Measurements from ENCODE around the gene ZNF646.
A peak's percentile ranks its signal among the peaks of the same experiment; 100 is the strongest.
"Not testable (repeated sequence)": the region's sequence is repeated elsewhere in the genome, so short reads cannot be mapped to it uniquely, and the experiment has no call there.

ZNF646 gene

DNA sequence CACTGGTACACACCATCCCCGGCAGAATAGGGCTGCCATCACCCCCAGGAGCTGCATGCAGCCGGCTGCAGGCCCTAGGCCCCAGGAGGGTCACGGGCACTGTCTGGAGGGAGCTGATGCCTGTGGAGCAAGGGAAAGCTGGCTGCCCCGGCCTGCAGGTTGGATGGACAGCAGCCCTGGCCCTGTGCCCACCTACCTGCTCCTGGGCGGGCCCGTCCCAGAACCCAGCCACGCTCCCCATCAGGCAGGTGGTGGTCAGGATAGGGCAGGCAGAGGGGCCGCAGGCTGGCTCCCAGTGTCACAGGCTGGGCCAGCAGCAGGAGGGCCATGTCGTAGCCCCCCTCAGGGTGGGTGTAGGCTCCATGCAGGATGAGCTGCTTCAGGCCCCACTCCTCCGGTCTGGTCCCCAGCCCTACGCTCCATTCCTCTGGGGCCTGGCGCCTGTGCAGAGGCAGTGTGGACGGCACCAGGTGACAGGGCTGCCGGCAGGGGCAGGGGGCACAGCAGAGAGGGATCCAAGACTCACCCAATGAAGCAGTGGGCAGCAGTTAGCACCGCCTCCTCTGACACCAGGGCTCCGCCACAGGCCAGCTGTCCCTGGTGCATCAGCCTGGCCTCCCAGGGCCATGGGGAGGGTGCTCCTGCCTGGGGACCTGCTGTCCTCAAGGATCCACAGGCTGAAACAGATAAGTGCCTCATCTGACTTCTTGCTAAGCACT, 10.5 kb downstream of the ZNF646 start:
- no peak for DNase-seq

- no peak for DNase-seq
Measured at GRCh38 chr16:31085411-31085810, 11.2 kb downstream of the ZNF646 start.

GRCh38 chr16:31085873-31086628, 11.8 kb downstream of the ZNF646 start:
- DNase-seq, result no peak

DNA sequence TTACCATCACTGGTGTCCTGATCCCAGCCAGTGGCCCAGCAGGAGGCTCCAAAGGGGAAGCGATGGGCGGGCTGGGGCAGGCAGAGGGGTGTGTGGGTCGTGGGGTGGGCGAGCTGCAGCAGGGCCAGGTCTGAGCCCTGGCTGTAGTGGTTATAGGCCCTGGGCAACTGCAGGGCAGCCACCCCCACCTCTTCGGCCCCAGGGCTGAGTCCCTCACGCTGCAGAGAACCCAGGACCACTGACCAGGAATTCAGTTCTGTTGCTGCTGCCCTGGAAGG, 12.3 kb downstream of the ZNF646 start:
- no peak for DNase-seq

DNA sequence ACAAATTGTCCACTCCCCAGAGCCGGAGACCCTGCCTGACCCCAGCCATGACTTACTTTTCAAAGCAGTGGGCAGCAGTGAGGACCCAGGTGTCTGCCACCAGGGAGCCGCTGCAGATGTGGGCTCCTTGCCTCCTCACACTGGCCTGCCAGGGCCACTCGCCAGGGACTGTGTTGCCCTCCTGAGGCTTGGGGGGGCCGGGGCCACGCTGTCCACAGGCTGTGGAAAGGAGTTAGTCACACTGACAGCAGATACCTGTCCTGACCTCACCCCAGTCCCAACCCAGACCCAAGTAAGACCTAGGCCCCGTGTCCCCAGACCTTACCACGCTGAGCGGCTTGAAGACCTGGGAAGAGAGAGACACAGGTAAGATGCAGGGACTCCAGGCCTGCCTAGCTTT, 13.3 kb downstream of the ZNF646 start:
- no peak for DNase-seq

DNA sequence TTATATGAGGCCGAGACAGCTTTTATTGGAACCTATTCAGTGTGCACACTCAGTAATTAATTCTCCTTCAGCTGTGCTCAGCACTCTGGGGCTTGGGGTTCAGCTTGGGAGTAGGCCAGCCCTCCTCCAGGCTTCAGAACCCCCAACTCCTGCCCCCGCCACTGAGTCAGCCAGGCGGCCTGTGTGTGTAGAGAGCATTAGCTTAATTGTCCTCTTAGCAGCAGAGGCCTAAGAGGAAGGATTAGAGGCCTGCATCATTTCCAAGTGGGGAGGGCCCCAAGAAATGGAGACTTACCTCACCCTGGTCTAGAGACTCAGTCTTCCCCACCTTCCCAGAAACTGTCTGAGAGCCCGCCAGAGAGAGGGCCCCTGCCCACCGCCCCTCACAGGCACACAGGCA, 13.7 kb downstream of the ZNF646 start:
- DNase-seq, result no peak

- DNase-seq, result no peak
Measured at GRCh38 chr16:31088459-31089183, 14.4 kb downstream of the ZNF646 start, which contains the start of gene PRSS53. Gene PRSS53, minus strand, starts transcription at chr16:31088943. Its CDS starts 134 bp downstream, at chr16:31088809.

- no peak for DNase-seq
Measured at GRCh38 chr16:31089199-31089598, 15.0 kb downstream of the ZNF646 start.

DNA sequence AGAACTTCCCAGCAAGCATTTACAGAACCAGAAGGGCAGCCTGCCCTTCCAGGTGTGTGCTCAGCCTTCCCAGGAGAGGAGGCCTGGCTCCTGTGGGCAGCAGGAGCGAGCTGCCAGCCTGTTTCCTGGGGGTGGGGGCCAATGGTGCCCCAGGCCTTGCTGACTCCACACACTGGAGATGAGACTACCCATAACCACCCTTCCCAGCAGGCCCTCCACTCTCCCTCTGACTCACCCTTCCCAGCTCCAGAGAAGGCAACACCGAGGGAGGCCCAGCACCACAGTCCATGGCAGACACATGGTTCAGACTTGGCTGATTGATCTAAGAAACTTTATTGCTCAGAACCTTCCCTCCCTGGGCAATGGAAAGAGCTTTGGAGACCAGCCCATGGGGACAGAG, 16.3 kb downstream of the ZNF646 start:
- no peak for DNase-seq

DNA sequence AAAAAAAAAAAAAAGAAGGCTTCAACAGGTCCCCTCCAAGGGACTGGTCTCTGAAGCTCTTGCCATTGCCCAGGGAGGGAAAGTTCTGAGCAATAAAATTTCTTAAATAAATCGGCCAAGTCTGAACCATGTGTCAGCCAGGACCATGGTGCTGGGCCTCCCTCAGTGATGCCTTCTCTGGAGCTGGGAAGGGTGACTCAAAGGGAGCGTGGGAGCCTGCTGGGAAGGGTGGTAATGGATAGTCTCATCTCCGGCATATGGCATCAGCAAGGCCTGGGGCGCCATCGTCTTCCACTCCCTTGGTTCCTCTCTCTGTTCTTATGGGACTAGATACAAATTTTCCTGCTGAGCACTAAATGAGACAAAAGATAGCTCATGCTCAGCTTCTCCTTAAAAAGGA, 18.1 kb downstream of the ZNF646 start:
- no peak for DNase-seq

- DNase-seq, result no peak
Measured at GRCh38 chr16:31093132-31093703, 19.0 kb downstream of the ZNF646 start.

DNA sequence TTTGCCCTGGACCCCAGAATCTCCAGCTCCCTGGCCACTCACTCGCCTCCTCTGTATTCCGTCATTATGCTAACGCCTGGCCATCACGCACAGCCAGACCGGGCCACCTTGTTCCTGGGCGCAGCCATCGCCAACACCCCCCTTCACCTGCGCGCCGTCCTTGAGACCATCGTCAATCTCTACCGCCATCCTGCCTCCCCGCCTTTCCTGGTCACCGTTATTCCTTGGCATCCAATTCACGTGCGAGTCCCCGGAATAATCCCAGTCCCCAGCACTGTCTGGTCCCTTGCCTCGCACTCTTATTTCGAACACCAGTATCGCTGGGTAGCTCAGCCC, 19.8 kb downstream of the ZNF646 start:
- DNase-seq, result no peak

GRCh38 chr16:31094424-31095120, 20.4 kb downstream of the ZNF646 start, which contains the start of gene VKORC1:
Gene VKORC1, minus strand, starts transcription at chr16:31094797. Its CDS starts 68 bp downstream, at chr16:31094729.
- DNase-seq, result peak; percentile 96

- DNase-seq, result no peak
Measured at GRCh38 chr16:31099860-31100638, 25.8 kb downstream of the ZNF646 start.

DNA sequence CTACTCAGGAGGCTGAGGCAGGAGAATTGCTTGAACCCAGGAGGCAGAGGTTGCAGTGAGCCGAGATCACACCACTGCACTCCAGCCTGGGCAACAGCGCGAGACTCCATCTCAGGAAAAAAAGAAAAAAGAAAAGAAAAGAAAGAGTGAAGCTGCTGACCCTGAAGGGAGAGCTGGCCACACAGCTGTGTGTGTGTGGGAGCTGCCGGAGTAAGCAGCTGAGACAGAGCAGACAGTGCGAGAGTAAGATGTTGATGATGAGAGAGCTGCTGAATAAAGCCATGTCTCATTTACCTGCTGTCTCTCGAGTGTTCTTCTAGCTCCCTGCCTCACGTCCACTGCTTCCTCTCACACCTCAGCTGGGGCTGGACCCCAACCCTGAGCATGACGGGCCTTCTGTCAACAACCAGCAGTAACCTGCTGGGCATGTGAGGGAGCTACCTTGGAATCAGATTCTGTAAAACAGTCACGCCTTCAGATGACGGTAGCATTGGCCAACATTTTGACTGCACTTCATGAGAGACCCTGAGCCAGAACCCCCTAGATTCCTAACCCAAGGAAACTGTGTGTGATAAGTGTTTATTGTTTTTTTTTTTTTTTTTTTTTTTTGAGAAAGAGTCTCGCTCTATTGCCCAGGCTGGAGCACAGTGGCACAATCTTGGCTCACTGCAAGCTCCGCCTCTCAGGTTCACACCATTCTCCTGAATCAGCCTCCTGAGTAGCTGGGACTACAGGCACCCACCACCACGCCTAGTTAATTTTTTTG, 26.8 kb downstream of the ZNF646 start:
- not testable (repeated sequence) for DNase-seq

DNA sequence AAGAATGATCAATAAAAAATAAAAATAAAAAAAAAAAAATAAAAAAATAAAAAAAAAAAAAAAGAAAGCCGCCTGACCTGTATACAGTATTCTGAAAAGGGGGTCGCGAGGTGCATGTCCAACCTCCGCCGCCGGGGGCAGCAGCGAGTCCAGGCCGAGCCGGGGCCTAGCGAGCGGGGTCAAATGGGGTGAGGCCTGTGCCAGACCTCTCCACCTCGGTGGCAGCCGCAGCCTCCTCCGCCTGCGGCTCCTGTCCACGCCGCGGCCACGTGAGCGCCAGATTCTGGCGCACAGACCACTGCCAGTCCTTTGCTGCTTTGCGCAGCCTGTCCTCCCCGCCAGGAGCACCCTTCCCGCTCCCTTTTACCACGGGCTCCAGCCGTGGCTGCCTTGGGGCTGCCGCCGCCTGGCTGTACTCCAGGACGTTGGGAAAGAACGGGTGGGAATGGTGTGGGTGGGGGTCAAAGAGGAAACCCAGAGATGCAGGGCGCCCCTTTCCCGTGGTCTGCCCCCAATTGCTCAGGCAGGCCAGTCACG, 31.5 kb downstream of the ZNF646 start:
- peak; percentile 47 for DNase-seq

GRCh38 chr16:31106509-31107464, 32.6 kb downstream of the ZNF646 start:
- DNase-seq, result no peak

DNA sequence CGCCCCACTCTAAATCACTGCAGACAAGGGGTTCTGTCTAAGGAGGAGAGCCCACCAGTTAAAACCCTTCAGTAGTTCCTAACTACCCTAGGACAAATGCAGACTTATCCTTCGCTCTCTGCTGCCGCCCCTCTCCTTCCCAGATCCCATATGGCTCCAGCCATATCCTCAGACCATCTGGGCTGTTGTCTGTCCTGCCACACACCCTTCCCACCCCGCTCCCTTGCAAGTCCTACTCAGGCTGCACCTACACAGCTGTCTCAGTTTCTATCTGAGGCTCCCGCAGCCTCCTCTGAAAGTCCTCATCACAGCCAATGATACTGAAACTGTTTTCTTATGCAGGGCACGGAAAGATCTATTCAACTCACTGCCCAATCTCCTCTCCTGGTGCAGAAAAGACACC, 33.2 kb downstream of the ZNF646 start:
- no peak for DNase-seq

- peak; percentile 12 for DNase-seq
Measured at GRCh38 chr16:31108035-31108793, 34.0 kb downstream of the ZNF646 start, which contains the start of gene BCKDK. Gene BCKDK, plus strand, starts transcription at chr16:31108386. Its CDS starts 838 bp downstream, at chr16:31109224.

Measured in NCI-H1092 (cell line).